NOMO-1 (cell line): Measurements from ENCODE around the gene B3GAT1.
"Not testable (repeated sequence)": the region's sequence is repeated elsewhere in the genome, so short reads cannot be mapped to it uniquely, and the experiment has no call there.

Experiments
- DNase-seq, 2 experiments: peaks; one replicate each; lab custom pipeline; 2025; ENCODE audit not compliant: unreplicated experiment in 2 of 2; lab: John Stamatoyannopoulos, UW

The B3GAT1 gene

GRCh38 chr11:134358856-134359490 lies 53.1 kb downstream of the B3GAT1 start:
- DNase-seq = no peak

GRCh38 chr11:134358165-134358855 lies 53.7 kb downstream of the B3GAT1 start:
- DNase-seq = no peak

- no peak for DNase-seq
Observed at GRCh38 chr11:134357545-134357839, 54.5 kb downstream of the B3GAT1 start.

DNA sequence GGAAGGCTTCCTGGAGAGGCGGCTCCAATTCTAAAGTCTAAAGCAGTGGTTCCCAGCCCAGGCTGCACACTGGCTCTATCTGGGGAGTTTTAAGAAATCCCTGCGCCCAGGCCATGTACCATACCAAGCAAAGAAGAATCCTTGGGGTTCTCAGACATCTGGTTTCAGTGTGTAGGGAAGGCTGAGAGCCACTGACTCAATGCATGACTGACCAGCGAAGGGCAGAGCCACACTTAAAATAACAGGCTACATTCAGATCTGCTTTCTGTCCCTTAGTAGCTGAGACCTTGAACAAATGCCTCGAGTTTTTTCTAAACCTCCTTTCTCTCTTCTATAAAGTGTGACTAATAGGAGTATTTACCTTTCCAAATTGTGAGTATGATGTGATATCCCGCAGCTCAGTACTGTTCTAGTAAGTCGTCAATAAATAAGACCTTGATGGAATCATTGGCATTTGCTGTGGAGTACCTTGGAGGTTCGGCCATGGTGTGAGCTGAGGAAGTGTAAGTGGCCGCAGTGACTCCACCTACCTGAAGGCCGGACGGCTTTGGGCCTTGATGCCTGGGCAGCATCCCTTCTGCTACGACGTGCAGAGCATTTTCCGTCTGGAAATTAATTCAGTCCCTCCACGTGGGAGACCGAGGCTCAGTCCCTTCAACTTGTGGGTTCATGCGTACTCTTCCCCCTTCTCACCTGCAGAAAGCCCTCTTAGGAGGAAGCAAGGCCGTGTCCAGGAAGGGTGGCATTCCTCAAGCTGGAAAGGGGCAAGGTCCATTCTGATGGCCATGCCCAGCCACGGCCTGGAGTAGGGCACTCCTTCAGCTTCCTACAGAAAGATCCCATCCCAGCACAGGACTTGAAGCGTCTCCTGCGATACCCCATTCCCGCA lies 55.1 kb downstream of the B3GAT1 start:
- no peak for DNase-seq

DNA sequence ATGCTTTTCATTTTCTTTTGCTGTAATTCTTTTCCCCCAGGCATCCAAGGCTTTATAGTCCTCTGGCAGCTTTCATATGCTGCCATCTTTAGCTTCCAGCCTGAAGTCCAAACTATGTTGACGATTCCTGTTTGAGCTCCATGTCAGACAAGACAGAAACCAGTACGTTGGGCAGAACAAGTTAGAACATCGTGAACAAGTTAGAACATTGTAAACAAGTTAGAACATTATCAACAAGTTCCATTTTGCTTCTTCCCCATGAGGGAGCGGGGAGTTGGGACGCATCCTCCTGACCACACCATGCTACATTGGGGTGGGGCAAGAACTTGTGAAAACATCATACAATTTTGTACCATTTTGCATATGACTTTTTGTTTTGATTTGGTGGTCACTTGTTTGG lies 56.4 kb downstream of the B3GAT1 start:
- DNase-seq = no peak

GRCh38 chr11:134355136-134355535 lies 56.9 kb downstream of the B3GAT1 start:
- no peak for DNase-seq

GRCh38 chr11:134352111-134352510 lies 59.9 kb downstream of the B3GAT1 start:
- DNase-seq = no peak

GRCh38 chr11:134350381-134350780 lies 61.7 kb downstream of the B3GAT1 start:
- DNase-seq = no peak

DNA sequence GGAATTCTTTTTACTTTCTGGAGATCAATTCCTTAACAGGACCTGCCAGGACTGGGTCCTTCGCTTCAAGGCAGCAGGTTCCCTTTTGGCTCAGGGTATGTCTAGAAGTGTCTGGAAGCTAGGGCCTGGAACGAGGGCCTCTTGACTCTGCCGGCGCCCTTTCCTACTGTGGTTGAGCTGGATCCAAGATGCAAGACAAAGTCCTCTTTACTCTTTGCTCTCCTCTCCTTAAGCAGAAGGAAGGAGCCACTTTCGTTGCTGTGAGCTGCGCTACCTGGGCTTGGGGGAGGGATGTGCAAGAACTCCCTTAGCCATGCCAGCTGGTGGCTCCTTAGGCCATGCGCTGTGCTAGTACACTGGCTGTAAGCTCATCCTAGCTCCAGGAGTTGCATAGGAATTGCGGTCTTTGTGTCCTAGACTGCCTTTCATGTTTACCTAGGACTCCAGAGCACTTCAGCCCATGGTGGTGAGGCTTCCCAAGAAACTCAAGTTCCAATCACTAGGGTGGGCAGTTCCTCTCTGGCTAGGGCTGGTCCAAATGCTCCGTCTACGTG lies 62.2 kb downstream of the B3GAT1 start:
- DNase-seq = no peak

- DNase-seq = no peak
Observed at GRCh38 chr11:134349109-134349801, 62.8 kb downstream of the B3GAT1 start.

DNA sequence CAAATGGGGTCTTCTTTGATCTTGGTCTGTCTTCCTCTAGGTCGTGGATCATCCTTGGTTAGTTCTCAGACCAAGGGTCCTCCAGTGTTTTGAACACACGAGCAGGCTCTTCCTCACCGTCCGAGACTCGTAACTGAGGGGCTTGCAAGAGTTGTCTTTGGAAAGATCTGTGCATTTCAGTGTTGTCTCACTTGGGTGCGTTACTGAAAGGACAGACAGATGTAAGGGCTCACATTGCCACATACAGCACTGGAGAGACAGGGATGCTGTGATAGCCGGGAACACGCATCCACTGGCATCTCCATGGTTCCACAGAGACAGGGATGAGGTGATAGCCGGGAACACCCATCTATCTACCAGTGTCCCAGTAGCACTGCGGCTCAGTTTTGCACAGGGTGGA lies 64.6 kb downstream of the B3GAT1 start:
- DNase-seq = no peak

DNA sequence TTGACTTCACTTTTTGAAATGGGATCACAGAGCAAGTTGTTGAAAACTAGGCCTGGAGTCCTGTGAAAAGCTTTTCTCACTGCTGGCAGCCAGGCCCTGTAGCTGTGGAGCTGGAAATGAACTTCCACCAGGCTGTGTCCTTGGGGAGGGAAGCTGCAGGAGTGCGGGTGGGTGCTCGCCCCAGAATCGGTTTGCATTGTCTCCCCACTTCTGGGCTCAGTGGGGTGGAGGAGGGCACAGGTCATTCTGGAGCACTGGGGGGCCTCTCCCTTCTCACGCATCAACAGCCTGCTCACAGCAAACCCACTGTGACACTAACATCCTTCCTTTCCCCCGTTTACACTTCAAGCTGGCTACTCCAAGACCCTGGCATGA lies 65.1 kb downstream of the B3GAT1 start:
- no peak for DNase-seq

DNA sequence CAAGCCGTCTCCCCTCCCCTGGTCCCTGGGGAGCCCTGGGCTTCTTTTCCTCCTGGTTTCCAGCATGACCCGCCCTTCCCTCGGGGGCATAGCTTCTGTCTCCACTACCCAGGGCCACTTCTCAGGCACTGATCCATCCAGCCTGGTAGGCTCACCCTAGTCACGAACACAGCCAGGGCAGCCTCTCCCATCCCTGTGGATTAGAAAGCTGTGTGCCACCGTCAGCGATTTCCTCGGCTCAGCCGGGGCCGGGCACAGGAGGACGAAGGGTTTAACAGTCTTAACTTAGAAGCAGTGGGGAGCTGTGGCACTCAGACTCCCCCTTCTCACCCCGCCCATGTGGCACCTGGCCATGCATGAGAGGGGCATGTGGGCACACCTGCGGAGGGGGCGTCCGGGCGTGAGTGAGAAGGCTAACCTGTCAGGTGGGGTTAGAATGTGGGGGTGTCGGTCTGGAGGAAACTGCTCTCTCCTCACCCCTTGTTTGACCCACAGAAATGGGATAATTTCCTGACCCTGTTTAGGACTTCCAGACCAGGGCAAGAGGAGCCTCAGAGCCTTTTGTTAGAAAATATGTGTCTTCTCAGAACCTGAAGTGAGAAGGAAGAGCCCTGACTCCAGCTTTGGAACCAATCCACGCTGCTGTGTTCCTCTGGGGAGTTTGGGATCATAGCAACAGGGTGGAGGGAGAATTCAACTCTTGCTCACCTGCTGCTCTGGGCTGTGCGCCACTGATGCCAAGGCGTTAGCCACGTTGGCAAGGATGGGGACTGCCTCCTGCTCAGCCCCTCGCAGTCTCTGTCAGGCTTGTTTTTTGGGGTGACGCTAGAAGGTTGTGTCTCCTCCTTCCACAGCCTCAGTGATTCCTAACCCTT lies 65.7 kb downstream of the B3GAT1 start:
- no peak for DNase-seq

GRCh38 chr11:134345237-134345550 lies 66.8 kb downstream of the B3GAT1 start:
- DNase-seq = no peak

DNA sequence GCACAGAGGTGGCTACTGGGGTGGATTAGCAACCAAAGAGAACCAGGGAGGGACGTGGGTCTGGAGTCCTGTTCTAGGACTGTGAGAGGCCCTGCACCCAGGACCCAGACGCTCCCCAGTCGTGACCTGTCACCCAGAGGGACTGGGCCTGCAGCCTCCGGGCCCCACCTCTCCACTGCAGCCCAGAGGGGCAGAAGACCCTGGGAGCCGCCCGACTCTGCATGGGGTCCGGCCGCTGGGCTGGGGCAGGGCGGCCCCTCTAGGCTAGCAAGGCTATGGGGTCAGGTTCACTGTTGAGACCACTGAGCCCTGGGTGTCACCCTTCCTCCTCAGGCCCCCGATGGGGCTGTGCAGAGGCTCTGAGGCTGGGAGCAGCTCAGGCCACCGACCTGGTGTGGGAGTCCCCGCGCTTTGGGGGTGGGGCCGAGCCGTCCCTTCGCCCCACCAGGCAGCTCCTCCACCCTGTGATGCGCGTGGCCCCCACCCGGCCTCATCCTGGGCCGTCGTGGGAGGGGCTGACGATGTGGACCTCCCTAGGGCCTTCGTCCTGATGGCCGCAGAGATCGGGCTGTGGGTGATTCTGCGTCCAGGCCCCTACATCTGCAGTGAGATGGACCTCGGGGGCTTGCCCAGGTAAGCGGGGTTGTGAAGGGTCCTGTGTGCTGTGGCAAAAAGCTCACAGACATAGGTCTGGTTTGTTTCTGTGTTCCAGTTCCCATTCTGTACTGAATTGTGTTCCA lies 67.4 kb downstream of the B3GAT1 start:
- not testable (repeated sequence) for DNase-seq

- DNase-seq = no peak
Observed at GRCh38 chr11:134343646-134344045, 68.4 kb downstream of the B3GAT1 start.

GRCh38 chr11:134342572-134343340 lies 69.3 kb downstream of the B3GAT1 start:
- DNase-seq = no peak

GRCh38 chr11:134341805-134342571 lies 70.1 kb downstream of the B3GAT1 start:
- DNase-seq = no peak
